Transverse colon (tissue), 4 donors: Measurements from ENCODE around the gene TXNDC11.

Experiments
- CTCF ChIP-seq, 5 experiments: fragments of 200-600 bp in 3 of 5; fragments of 450-650 bp in 2 of 5; sonication (generic) in 3 of 5; IDR thresholded peaks; 1 replicate in 2 of 5; 2 replicates in 3 of 5; pipeline ENCODE4 v1.5.1; 2016 to 2017; ENCODE audit warnings: antibody characterized with exemption in 5 of 5, inconsistent platforms in 3 of 5, mild to moderate bottlenecking in 2 of 5, moderate library complexity in 1 of 5
- EP300 ChIP-seq: sonication (generic); formaldehyde crosslinking; IDR thresholded peaks from one replicate; pipeline ENCODE4 v1.6.1; 2017; ENCODE audit warnings: antibody characterized with exemption, low read depth
- POLR2A ChIP-seq: fragments of 450-650 bp; IDR thresholded peaks from one replicate; pipeline ENCODE4 v1.6.1; 2016; ENCODE audit warnings: antibody characterized with exemption, mild to moderate bottlenecking, moderate library complexity
- POLR2AphosphoS5 ChIP-seq, 3 donors: sonication (generic); formaldehyde crosslinking; IDR thresholded peaks; one replicate each; pipeline ENCODE4 v1.6.1; 2016; ENCODE audit warnings: antibody characterized with exemption in 3 of 3

- TF ChIP-seq POLR2A (no peak), POLR2AphosphoS5 (IDR thresholded peaks at IDR 0.05) (no peak), CTCF (IDR thresholded peaks at IDR 0.05) (no peak), EP300 (no peak)
These were observed 46.3 kb upstream of the TXNDC11 start for GRCh38 chr16:11788914-11789313.
